IMR-90 (cell line): ENCODE data around the gene HMGCLL1. TPM values are rescaled to one million over a fixed set of nuclear protein-coding genes. Genes with fewer than 3 reads are reported as not detected.

Experiments used
- ATAC-seq: fragments of 200-7000 bp; cut with Tn5 transposase; 2 replicates; pipeline ENCODE4 v1.9.1; 2020; ENCODE audit warnings: low read depth, mild to moderate bottlenecking, moderate library complexity
- BruUV-seq: library from RNA; stranded (reverse); fragments of 400-500 nt; replicated peaks from 2 replicates; lab custom pipeline; 2021; lab: Mats Ljungman, UMichigan
- CTCF ChIA-PET: fragments of 300-600 bp; formaldehyde crosslinking; extraction: SDS; loops from one replicate; lab custom pipeline; 2021; ENCODE audit warnings: antibody characterized with exemption; lab: Yijun Ruan, JAX
- POLR2A ChIA-PET: fragments of 300-600 bp; sonication (Branson Sonifier 250); formaldehyde crosslinking; loops from one replicate; lab custom pipeline; 2022; ENCODE audit warnings: antibody characterized with exemption; ENCODE audit not compliant: unreplicated experiment; lab: Charles Lee
- DNase-seq: peaks from one replicate; pipeline ENCODE4 v3.0.0; 2013
- H2AFZ ChIP-seq: replicated peaks from 2 replicates; pipeline ENCODE3; 2013; ENCODE audit warnings: low read length, mild to moderate bottlenecking; ENCODE audit not compliant: poor library complexity
- H2AK5ac ChIP-seq: 2 replicates; pipeline ENCODE4 v1.6.1; 2013; ENCODE audit warnings: low read depth, low read length, inconsistent platforms
- H2AK9ac ChIP-seq: replicated peaks from 2 replicates; pipeline ENCODE3; 2013; ENCODE audit warnings: mild to moderate bottlenecking, low read depth, low read length, moderate library complexity; ENCODE audit not compliant: poor library complexity
- H2BK120ac ChIP-seq: 2 replicates; pipeline ENCODE4 v1.6.1; 2013; ENCODE audit warnings: low read depth, low read length, inconsistent platforms
- H2BK15ac ChIP-seq: 3 replicates; pipeline ENCODE4 v1.6.1; 2013; ENCODE audit warnings: low read depth, low read length, inconsistent platforms
- H2BK20ac ChIP-seq: 2 replicates; pipeline ENCODE4 v1.6.1; 2013; ENCODE audit warnings: low read depth, mild to moderate bottlenecking, inconsistent platforms, low read length, moderate library complexity
- H2BK5ac ChIP-seq: 2 replicates; pipeline ENCODE4 v1.6.1; 2013; ENCODE audit warnings: mild to moderate bottlenecking, low read depth, low read length, inconsistent platforms; ENCODE audit not compliant: poor library complexity, severe bottlenecking
- H3K14ac ChIP-seq: replicated peaks from 2 replicates; pipeline ENCODE4 v1.6.1; 2013; ENCODE audit warnings: low read depth, low read length, inconsistent platforms
- H3K18ac ChIP-seq: 2 replicates; pipeline ENCODE4 v1.6.1; 2013; ENCODE audit warnings: low read depth, low read length, control low read depth
- H3K23ac ChIP-seq: 2 replicates; pipeline ENCODE4 v1.6.1; 2013; ENCODE audit warnings: low read depth, low read length, inconsistent platforms
- H3K27ac ChIP-seq: 2 replicates; pipeline ENCODE4 v1.5.1; 2013; ENCODE audit warnings: mild to moderate bottlenecking, control low read depth, low read length; ENCODE audit not compliant: insufficient read depth
- H3K27me3 ChIP-seq: 2 replicates; pipeline ENCODE4 v1.6.1; 2013; ENCODE audit warnings: low read length; ENCODE audit not compliant: control insufficient read depth, insufficient read depth
- H3K36me3 ChIP-seq: 2 replicates; pipeline ENCODE4 v1.6.1; 2013; ENCODE audit warnings: low read length, mixed read lengths; ENCODE audit not compliant: control insufficient read depth, insufficient read depth
- H3K4ac ChIP-seq: 2 replicates; pipeline ENCODE4 v1.6.1; 2013; ENCODE audit warnings: low read depth, low read length, inconsistent platforms
- H3K4me1 ChIP-seq: 2 replicates; pipeline ENCODE4 v1.6.1; 2013; ENCODE audit warnings: low read length, mixed read lengths; ENCODE audit not compliant: control insufficient read depth, insufficient read depth
- H3K4me2 ChIP-seq: 2 replicates; pipeline ENCODE4 v1.6.1; 2013; ENCODE audit warnings: low read depth, mild to moderate bottlenecking, control low read depth, low read length, moderate library complexity
- H3K4me3 ChIP-seq: 2 replicates; pipeline ENCODE4 v1.5.1; 2013; ENCODE audit warnings: low read depth, mild to moderate bottlenecking, control low read depth, low read length, moderate library complexity; ENCODE audit not compliant: insufficient read depth
- H3K56ac ChIP-seq: 2 replicates; pipeline ENCODE4 v1.6.1; 2013; ENCODE audit warnings: low read length, inconsistent platforms; ENCODE audit not compliant: insufficient read depth; ENCODE audit errors: extremely low read depth
- H3K79me1 ChIP-seq, 2 experiments: 2 replicates each; pipeline ENCODE4 v1.6.1; 2013; ENCODE audit warnings: low read length in 2 of 2, inconsistent platforms in 1 of 2, low read depth in 1 of 2
- H3K9ac ChIP-seq: 2 replicates; pipeline ENCODE4 v1.6.1; 2013; ENCODE audit warnings: low read depth, low read length, control low read depth
- H3K9me1 ChIP-seq: 2 replicates; pipeline ENCODE4 v1.6.1; 2013; ENCODE audit warnings: low read length, inconsistent platforms; ENCODE audit not compliant: insufficient read depth
- H3K9me3 ChIP-seq: 2 replicates; pipeline ENCODE4 v1.6.1; 2013; ENCODE audit warnings: low read length; ENCODE audit not compliant: control insufficient read depth, insufficient read depth
- H4K20me1 ChIP-seq: 2 replicates; pipeline ENCODE4 v1.6.1; 2013; ENCODE audit warnings: low read length, inconsistent platforms; ENCODE audit not compliant: insufficient read depth
- H4K5ac ChIP-seq: 2 replicates; pipeline ENCODE4 v1.6.1; 2013; ENCODE audit warnings: mild to moderate bottlenecking, low read depth, low read length, control low read depth
- H4K8ac ChIP-seq, 2 experiments: 2 replicates each; pipeline ENCODE4 v1.6.1; 2013; ENCODE audit warnings: low read depth in 2 of 2, low read length in 2 of 2, control low read depth in 1 of 2, inconsistent platforms in 1 of 2
- H4K91ac ChIP-seq: 2 replicates; pipeline ENCODE4 v1.6.1; 2013; ENCODE audit warnings: low read depth, low read length, inconsistent platforms; ENCODE audit not compliant: insufficient read depth
- CTCF ChIP-seq: conservative IDR thresholded peaks from 2 replicates; pipeline ENCODE4 v1.5.1; 2012; ENCODE audit warnings: mild to moderate bottlenecking, low read depth, low read length, improper control_type of control experiment
- RAD21 ChIP-seq: IDR thresholded peaks from 2 replicates; pipeline ENCODE4 v1.6.1; 2012; ENCODE audit warnings: low read length, improper control_type of control experiment
- RCOR1 ChIP-seq: IDR thresholded peaks from 2 replicates; pipeline ENCODE4 v1.6.1; 2012; ENCODE audit warnings: mild to moderate bottlenecking, low read length, improper control_type of control experiment; ENCODE audit not compliant: insufficient replicate concordance
- WGBS, 2 experiments: methylation state at CpG; one replicate each; pipeline versions ENCODE4 v1.1.5 to v1.1.7; 2013; ENCODE audit warnings: missing lambda C conversion rate in 2 of 2; ENCODE audit not compliant: insufficient read length in 1 of 2; ENCODE audit errors: extremely low coverage in 2 of 2; 5-methylcytosine and 5-hydroxymethylcytosine counted together
- dilution Hi-C: fragments of 300-500 bp; cut with HindIII; formaldehyde crosslinking; loops from one replicate; pipeline ENCODE4 v1.14.3; 2018; ENCODE audit warnings: low sequenced_read_pairs; ENCODE audit not compliant: unreplicated experiment
- in situ Hi-C: fragments of 300-500 bp; cut with MboI; formaldehyde crosslinking; loops from 3 replicates; pipeline ENCODE4 v1.14.3; 2019; ENCODE audit warnings: low sequenced_read_pairs, inconsistent platforms, mixed read lengths
- intact Hi-C: fragments of 100-400 bp; cut with micrococcal nuclease; formaldehyde crosslinking; loops from 2 replicates; pipeline ENCODE4 v1.10.0; 2022
- polyA plus RNA-seq, 3 experiments: library from polyadenylated mRNA; depleted of rRNA; stranded (reverse); fragments of >200 nt; gene quantifications; 2 replicates each; pipeline ENCODE4 v1.2.3, GENCODE V29; 2012; ENCODE audit warnings: low replicate concordance in 1 of 3
- total RNA-seq: library from RNA; depleted of rRNA; stranded (reverse); fragments of >200 nt; gene quantifications from 2 replicates; pipeline ENCODE4 v1.2.3, GENCODE V29; 2012

Gene HMGCLL1
- total and polyA plus RNA-seq, 2 of the 4 experiments (the other 2 are of a cell fraction), result 0.03 TPM; not detected in 1

GRCh38 chr6:55528624-55529023, 50.4 kb downstream of the HMGCLL1 start:
- DNase-seq (peak; percentile 37), ATAC-seq (peak; percentile 53)
- H4K5ac ChIP-seq, result no peak overlapping the region
- H3K27me3 ChIP-seq, result no peaks in the 10 kb centered on the region
- WGBS, 2 experiments, result no CpG with 5 or more reads among the region's 1 CpG
- no peak overlapping the region for H3K23ac ChIP-seq
- H3K4me3 ChIP-seq, result no peak overlapping the region
- H2AFZ ChIP-seq, result no peak overlapping the region
- no peaks in the 10 kb centered on the region for H3K79me1 ChIP-seq
- no peak overlapping the region for H4K8ac ChIP-seq
- no peak overlapping the region for H4K91ac ChIP-seq
- no peaks in the 10 kb centered on the region for H3K36me3 ChIP-seq
- no peak overlapping the region for H3K14ac ChIP-seq
- TF ChIP-seq CTCF (peak; percentile 40), RAD21 (peak; percentile 16; the same call in 1 of the 2 replicates), RCOR1 (no peak)
- no peak overlapping the region for H2AK9ac ChIP-seq
- H3K4ac ChIP-seq, result no peak overlapping the region
- no peak overlapping the region for H2BK20ac ChIP-seq
- ChIA-PET CTCF (no interaction called here), POLR2A (interaction anchor here (0.6 kb wide), 1 partner anchor 108 kb away, joined by 5 read pairs; no protein-coding TSS in a partner anchor)
- BruUV-seq, result no TSS peak
- no peak overlapping the region for H2BK5ac ChIP-seq
- no peaks in the 10 kb centered on the region for H3K4me1 ChIP-seq
- H3K18ac ChIP-seq, result no peak overlapping the region
- no peak overlapping the region for H3K56ac ChIP-seq
- no peak overlapping the region for H2AK5ac ChIP-seq
- H3K4me2 ChIP-seq, result no peak overlapping the region
- no peak overlapping the region for H3K9ac ChIP-seq
- no peaks in the 10 kb centered on the region for H4K20me1 ChIP-seq
- H3K9me1 ChIP-seq, result no peaks in the 10 kb centered on the region
- in situ Hi-C loops (no loop called here), dilution Hi-C loops (no loop called here), intact Hi-C loops (no loop called here)
- H2BK15ac ChIP-seq, result no peak overlapping the region
- no peaks in the 10 kb centered on the region for H3K9me3 ChIP-seq
- no peak overlapping the region for H3K27ac ChIP-seq
- no peak overlapping the region for H2BK120ac ChIP-seq
